ENCODE results near the gene SH2D3C. TPM values are rescaled to one million over a fixed set of nuclear protein-coding genes. Genes with fewer than 3 reads are reported as not detected.
A peak's percentile ranks its signal among the peaks of the same experiment; 100 is the strongest.

The SH2D3C gene
- total and polyA plus RNA-seq, 9 of the 15 experiments (the other 6 are each of a cell fraction or from before 2014, with no cell fraction given): 0.03 to 1.2 (median 0.22) TPM; not detected in 1

DNA sequence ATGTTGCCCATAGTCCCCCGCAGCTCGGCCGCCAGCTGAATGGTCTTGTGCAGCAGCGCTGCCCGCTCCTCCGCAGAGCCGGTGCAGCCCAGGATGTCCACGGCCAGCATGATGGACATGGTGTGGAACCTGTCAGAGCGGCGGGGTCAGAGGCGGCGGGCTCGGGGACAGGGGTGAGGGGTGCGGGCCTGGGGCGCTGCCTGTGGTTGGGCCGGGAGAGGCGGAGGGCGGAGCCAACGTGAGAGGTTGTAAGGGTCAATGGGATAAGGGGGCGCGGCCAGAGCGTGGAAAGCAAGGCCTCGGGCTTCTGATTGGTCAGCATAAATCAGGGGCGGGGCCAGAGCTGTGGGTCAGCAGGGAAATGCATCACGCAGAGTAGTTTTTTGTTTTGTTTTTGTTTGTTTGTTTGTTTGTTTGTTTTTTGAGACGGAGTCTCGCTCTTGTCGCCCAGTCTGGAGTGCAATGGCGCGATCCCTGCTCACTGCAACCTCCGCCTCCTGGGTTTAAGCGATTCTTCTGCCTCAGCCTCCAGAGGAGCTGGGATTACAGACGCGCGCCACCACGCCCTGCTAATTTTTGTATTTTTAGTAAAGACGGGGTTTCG is 36.5 kb downstream of the SH2D3C start (continued):
- TF ChIP-seq, protein P1, sequence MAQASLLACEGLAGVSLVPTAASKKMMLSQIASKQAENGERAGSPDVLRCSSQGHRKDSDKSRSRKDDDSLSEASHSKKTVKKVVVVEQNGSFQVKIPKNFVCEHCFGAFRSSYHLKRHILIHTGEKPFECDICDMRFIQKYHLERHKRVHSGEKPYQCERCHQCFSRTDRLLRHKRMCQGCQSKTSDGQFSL (CRISPR knock-in tag; IDR thresholded peaks at IDR 0.05): no peak
- TF ChIP-seq, protein P1 (tag; IDR thresholded peaks at IDR 0.05): no peak
- TF ChIP-seq MAFF (IDR thresholded peaks at IDR 0.05; ENCODE audit: low read length) (peak; percentile 37; the same call in 1 of the 2 replicates), MAFK (IDR thresholded peaks at IDR 0.05; ENCODE audit: low read length) (peak; percentile 52; the same call in 1 of the 2 replicates), FOXJ2 (tag; IDR thresholded peaks at IDR 0.05) (no peak), ZNF695 (CRISPR knock-in tag; IDR thresholded peaks at IDR 0.05) (no peak), CUX1 (CRISPR knock-in tag; IDR thresholded peaks at IDR 0.05) (no peak), POLR2AphosphoS5 (IDR thresholded peaks at IDR 0.05; ENCODE audit: control insufficient read depth, insufficient read depth, low read depth, low read length) (no peak), MIER1 (IDR thresholded peaks at IDR 0.05; ENCODE audit: low read depth) (no peak), SETDB1 (IDR thresholded peaks at IDR 0.05; ENCODE audit: low read length) (no peak), GATA2 (CRISPR knock-in tag; IDR thresholded peaks at IDR 0.05) (no peak), NR2C2 (CRISPR knock-in tag; IDR thresholded peaks at IDR 0.05) (no peak), NR2C2 (tag; IDR thresholded peaks at IDR 0.05) (no peak), STAT5B (CRISPR knock-in tag; IDR thresholded peaks at IDR 0.05) (no peak), EGR1 (conservative IDR thresholded peaks at IDR 0.05) (no peak), HLTF (IDR thresholded peaks at IDR 0.05) (0 out of 2 replicates have a peak, but pooled peaks have one; percentile 19), JUNB (CRISPR knock-in tag; conservative IDR thresholded peaks at IDR 0.05) (no peak), PATZ1 (CRISPR knock-in tag; IDR thresholded peaks at IDR 0.05; ENCODE audit: borderline replicate concordance) (no peak), NCOA4 (IDR thresholded peaks at IDR 0.05; ENCODE audit: partially characterized antibody) (no peak), E2F3 (CRISPR knock-in tag; IDR thresholded peaks at IDR 0.05) (no peak), BRF1 (IDR thresholded peaks at IDR 0.05; ENCODE audit: borderline replicate concordance, extremely low read depth, insufficient read length) (no peak), PRPF4 (IDR thresholded peaks at IDR 0.05; ENCODE audit: insufficient read depth, low read depth, low read length, poor library complexity, severe bottlenecking) (no peak), ELF4 (CRISPR knock-in tag; IDR thresholded peaks at IDR 0.05) (no peak)

Data from K562 (cell line).